OCI-M1 (cell line): Measurements from ENCODE around the gene RPLP2.

Source experiments
- DNase-seq: peaks from one replicate; lab custom pipeline; 2025; lab: John Stamatoyannopoulos, UW

RPLP2 gene

DNA sequence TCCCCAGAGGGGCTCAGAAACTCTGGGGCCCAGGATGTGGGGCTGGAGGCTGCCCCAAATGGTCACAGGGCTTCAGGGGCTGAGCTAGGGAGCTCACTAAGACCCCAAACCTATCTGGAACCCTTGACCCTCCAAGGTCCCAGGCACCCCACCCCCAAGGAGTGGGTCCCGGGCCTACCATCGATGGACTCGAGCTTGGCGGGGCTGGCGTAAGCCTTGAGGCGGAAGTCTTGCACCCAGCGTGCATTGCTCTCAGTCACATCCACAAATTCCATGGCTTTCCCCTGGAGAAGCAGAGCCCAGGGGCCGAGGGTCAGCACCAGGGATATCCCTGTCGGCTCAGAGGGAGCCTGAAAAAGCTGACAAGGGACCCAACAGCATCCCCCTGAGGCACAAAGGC is 35.9 kb upstream of the RPLP2 start:
- DNase-seq, result no peak

DNA sequence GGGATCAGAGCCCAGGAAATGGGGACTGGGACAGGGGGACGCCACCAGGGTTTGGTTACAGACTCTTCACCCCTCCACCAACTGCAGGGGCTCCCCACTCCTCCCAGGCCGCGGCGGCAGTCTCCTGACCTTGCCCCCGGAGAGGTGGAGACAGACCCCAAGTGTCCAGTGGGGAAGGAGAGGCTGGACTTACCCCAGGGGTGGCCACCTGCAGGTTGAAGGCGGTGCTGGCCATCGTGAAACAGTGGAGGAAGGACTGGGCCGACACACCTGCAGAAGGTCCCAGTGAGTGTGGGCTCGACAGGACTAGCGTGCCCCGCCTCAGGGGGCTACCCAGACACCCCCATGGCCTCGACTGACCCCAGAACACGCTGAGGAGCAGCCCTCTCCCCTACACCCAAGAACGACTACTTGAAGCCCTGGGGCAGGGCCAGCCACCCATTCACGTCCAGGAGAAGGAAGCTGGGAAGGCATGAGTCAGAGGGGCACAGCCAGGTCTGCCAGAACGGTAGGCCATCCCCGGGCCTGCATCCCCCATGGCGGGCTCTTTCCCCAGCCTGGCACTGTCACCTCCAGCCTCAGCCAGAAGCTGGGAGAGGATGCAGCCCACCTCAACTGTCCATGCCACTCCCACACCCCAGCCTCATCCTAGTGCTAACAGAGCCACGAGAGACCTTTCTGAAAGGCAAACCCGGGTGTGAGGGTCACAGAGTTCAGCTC is 34.7 kb upstream of the RPLP2 start:
- DNase-seq, result no peak

DNA sequence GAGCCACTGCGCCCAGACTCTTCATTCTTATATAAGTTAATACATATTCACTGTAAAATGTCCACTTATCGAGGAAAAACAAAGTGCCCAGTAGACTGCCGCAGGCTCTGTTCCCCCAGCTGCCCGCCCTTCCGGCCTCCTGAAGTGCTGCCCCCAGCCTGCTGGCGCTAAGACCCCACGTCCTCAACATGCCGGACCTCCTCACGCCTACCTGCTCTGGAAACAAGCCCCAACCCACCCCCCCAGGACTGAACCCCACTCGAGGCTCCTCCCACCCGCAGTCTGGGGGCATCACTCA is 33.6 kb upstream of the RPLP2 start:
- DNase-seq, result no peak

DNA sequence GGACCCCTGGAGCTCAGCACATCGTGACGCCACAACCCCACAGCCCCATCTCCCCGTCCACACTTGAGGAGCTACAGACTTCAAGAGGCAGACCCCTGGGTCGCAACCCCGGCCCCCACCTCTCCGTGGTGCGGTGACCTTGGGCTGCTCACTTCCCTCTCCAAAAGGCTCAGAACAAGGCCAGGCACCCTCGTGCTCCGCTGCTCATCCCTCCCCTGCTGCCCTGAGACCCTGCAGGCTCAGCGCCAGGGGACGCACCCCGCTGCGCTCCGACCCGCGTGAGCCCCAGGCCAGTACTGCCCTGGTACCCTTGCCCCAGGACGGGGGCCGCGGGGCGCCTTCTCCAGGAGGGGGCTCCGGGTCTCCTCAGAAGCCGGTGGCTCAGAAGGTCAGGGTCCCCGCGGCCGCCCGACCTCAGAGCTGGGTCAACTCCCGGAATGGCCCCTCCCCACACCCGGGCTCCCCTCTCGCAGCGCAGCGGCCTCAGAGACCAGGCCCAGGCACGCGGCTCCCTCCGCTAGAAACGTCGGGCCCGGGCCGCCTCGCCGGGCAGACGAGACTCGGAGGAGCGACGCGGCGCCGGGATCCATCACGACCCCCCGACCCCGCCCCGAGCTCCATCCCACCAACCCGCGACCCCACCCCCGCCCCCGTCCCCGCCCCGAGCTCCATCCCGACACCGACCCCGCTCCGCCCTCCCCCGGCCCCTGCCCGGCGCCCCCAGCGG is 33.0 kb upstream of the RPLP2 start:
- peak; percentile 58 for DNase-seq

DNA sequence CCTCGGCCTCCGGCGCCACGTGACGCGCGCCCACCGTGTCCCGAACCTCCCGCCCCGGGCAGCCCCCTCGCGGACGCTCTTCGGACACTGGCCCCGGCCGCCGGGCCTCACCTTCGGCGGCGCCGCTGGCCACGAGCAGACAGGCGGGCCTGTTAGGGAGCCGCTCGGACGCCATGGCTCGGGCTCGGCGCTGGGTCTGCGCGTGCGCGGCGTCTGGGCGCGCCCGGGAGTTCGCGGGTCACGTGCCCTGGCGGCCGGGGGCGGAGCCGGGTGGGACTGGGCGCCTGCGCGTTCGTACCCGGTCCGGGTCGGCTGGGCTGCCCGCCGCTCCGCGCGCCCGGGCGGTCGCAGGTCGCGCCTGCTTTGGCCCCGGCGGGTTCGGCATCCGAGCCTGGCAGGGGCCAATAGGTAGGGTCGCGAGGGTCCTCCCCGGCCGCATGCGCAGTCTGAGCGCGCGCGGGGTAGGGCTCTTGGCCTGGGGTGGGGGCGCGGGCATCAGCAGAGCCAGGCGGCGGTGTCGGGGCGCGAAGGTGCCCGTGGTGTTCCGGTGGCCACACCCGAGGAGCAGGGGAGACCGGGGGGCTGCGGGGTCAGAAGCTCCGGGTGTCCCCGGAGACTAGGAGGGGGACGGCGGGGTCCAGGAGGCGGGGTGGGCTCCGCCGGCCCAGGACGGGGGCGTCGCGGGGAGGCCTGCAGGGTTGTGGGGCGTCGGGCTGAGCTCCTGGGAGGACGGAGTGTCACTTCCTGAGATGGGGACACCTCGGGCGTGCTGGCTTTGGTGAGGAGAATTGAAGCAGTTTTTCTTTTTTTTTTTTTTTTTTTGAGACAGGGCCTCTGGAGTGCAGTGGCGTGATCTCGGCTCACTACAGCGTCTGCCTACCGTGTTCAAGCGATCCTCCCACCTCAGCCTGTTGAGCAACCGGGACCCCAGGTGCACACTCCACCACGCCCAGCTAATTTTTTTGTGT is 32.2 kb upstream of the RPLP2 start, which contains the start of gene GATD1:
TSS of gene GATD1 (minus strand) at position 200 of the 968 bp plus-strand sequence. CDS start at position 175, 25 bp downstream.
- DNase-seq, result peak; percentile 93

DNA sequence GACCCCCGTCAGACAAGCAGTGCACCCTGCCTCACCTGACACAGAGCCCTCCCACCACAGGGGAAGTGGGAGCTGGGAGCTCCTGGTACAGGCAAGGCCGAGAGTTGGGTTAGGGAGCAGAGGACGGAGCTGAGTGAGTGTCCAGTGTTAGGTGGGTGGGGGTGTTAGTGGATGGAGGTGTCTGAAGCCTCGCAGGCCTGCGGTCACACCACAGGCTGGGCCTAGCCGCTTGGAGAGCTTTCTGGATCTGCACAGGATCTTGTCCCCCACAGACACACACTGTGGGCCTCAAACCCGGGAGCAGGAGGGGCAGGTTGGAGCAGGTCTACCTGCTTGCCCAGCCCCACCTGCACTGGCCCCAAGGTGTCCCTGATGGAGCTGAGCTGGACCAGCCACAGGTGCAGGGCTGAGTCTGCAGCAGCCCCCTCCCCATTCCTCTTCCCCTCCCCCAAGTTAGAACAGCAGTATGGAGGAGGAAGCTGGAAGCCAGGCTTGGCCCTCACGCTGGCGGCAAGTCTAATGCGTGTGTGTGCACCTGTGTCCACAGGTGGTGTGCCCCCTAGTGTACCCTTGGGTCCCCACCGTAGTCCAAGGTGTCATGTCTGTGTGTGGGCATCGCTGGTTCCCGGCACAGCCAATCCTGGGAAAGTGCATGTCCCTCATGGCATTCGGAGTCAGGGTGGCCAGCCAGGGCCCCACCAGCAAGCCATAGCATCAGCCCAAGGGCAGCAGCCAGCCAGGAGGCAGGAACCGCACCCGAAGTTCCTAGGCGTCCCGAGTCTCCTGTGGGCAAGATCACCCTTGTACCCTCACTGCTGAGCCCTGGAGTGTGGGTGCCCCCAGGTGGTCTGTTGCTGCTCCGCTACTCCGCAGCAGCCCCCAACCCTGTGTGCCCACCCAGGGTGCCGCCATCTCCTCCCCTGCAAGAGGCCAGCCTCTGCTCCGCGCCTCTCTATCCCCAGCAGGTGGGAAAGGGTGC is 30.5 kb upstream of the RPLP2 start:
- no peak for DNase-seq

DNA sequence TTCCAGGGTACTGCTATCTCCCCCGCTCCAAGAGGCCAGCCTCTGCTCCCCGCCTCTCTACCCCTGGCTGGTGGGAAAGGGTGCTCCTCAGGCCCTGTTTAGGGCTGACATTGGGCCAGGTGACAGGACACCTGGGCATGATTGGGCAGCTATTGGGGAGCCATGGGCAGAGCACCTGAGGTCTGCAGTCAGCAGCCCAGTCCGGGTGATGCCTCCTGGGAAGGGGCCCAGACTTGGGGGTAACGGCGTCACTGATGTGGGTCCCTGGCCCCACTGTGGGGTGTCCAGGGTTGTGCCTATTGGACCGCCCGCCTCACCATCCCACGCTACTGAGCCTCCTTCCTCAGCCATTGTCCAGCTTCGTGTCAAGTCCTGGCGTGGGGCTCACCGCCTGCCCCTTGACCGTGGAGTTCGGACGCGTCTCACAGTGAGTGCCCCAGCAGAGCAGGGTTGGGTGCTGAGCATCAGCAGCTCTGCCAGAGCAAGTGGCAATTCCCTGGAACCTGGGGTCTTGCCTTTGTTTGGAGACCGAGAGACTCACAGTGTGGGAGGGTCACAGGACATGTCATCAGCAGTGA is 29.7 kb upstream of the RPLP2 start:
- DNase-seq, result no peak

DNA sequence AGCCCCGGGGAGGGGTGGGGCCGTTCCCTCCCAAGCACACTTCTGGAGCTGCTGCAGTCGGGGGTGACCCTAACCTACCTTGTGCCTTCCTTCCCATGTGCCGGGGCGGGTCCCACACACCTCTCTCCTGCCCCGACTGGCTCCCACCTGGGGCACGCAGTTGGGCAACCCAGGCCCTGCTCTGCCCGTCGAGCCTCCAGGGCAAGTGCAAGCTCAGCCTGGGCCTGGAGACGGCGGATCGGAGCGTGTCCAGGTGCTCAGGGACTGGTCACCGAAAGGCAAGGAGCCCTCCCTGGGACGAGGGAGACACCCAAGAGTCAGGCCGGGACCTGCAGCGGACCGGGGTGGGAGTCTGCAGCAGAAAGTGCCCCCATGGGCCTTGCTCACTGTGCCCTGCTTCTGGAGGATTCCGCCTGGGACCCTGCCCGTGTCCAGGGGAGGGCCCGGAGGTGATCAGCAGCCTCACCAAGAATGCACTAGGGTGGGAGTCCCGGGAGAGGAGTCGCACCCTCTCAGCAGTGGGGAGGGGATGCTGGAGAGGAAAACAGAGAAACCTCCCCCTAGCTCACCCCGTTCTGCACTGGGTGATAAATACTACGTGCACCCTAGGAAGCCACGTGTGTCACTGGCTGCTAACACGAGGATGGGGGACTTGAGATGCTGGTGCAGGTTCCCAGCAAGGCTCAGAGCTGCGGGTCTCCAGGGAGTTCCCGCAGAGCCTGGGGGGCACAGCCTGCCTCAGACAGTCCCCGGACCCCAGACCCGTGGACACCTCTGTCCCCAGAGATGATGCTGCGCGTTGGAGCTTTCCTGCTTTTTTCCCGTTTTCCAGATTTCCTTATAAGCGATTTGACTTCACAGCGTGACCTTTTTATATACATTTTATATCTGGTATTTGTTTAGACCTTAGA is 27.2 kb upstream of the RPLP2 start:
- no peak for DNase-seq

DNA sequence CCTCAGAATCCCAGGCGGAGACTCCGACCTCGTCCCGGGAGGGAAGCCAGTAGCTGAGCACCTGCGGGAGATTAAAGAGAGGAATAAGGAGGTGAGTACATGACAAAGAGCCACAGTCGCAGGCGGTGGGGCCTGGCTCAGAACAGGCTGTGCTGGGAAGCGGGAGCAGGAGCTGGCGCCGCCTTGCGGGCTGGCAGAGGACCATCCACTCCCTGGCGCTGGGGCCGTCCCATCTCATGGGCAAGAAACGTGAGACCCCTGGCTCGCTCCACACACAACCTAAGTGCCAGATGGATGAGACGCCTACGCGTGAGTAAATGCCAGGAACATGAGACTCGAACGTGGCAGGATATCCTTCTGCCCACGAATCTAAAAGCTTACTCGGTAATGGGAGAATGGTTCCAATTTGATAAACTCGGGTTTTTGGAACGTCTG is 26.2 kb upstream of the RPLP2 start:
- DNase-seq, result peak; percentile 70

DNA sequence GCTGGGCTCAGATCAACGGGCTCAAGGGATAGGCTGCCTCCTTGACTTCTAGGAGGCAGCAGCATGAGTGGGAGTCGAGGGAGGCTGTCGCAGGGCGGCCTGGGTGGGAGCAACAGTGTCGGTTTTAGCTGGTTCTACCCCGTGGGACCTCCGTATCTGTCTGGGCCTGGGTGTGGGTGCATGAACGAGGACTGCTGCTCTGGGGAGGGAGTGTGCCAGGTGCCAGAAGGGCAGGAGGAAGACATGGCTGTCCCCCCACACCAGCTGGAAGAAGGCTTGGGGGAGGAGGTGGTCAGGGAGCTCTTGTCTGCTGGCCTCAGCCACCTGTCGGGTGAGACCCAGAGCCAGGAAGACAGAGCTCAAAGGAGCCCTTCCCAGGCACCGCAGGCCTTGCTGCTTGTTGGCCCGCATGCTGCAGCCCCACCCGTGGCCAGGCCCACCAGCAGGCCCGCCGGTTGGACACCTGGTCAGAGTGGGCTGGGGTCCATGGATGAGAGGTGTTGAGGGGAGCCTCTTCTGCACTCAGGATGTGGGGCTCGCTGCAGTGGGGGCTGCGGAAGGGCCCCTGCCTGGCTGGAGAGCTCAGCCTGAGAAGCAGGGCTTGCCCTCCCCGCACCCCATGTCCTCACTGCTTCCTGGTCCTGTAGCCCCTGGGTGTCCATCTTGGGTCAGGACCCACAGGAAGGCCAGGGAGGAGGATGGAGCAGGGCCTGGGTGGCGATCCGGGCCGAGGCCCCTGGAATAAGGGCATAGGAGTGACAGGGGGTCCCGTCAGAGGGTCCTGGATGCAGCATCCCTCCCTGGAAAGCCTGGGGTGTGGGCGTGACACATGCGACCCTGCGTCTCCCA is 23.3 kb upstream of the RPLP2 start:
- DNase-seq, result no peak

DNA sequence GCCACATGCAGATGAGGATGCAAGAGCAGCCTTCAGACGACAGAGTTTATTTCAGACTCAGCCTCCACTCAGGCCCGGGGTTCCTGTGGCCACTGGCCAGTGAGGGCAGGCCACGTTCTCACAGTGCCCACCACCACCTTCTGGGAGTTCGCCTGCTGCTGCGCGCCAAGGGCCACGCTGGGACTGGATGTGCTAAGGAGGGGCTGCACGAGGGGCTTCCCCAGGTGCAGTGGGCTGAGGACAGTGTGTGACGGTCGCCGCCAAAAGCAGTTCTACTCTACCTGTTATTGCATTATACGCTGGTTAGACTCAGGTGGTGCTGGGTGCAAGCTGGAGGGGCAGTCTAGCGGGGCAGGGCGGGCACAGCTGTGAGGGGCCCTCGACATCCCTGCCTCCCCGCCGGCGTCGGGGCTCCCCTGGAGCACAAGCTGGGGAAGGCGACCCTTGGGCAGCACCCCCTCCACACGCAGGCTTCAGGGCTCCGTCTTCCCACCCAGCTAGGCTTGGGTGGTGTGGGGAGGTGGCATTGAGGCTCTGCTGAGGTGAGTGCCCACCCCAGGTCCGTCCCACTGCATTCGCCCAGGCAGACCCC is 22.6 kb upstream of the RPLP2 start:
- DNase-seq, result no peak

DNA sequence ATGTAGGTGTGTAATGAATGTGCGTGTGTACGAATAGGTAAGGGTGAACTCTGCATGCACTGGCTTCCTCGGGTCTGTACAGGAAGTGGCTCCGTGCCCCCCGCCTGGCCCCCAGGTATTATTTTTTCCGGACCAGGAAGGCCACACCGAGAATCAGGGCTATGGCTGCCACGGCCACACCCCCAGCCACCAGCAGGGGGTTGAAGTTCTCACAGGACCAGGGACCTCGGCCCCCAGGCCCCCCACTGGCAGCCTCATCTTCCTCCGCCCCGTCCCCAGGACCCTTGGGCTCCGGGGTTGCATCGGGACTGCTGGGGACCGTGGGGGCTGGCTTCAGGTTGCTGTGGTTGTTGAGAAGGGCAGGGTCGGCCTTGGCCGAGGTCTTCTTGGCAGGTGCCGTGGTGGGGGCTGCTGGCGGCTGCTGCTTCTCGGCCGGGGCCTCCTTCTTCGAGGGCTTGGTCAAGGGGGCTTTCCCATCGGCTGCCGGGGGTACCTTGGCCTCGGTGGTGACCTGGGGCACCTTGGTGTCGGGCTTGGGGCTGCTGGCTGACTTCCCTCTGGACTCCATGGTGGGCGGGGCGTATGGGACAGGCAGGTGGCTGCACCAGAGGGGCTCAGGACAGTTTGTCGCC is 21.6 kb upstream of the RPLP2 start:
- no peak for DNase-seq

DNA sequence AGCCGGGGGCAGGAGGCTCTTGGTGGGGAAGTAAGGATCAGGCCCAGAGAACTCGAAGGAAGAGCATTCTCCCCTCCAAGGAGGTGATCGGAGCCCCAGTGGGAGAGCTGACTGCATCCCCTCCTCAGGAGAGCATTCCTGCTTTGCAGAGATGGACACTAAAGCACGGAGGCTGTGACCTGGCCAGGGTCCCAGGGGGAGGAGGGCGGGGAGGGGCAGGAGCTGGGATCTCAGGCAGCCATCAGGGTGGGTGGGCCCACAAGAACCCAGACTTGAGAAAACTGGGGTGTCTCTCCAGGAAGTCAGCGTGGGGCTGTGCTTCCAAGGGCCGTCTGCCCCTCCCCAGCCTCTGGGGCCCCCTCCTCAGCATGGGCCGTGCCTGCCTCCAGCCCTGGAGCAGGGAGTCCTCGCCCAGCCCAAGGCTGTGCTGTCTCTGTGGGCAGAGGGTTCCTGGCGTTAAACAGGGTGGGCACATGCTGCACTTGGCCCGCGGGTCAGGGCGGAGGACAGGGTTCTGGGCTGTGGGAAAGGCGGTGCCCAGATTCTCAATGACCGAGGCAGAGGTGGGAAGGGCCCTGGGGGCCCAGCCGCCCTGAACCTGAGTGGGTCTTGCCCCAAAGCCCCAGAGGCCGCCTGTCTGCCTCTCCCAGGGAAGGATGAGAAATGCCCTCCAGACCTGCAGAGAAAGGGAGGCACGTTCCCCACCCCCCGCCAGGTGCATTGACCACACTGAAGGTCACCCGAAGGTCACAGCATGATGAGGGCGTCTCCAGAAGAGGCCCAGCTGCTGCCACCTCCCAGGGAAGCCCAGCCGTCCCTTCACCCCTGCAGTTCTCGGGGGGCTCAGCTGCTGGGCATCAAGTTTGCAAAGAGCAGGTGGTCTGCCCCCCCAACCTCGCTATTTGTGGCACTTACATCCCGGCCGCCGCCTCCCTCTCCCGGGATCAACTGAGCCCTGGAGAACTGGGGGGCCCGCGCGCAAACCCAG is 20.5 kb upstream of the RPLP2 start:
- no peak for DNase-seq

DNA sequence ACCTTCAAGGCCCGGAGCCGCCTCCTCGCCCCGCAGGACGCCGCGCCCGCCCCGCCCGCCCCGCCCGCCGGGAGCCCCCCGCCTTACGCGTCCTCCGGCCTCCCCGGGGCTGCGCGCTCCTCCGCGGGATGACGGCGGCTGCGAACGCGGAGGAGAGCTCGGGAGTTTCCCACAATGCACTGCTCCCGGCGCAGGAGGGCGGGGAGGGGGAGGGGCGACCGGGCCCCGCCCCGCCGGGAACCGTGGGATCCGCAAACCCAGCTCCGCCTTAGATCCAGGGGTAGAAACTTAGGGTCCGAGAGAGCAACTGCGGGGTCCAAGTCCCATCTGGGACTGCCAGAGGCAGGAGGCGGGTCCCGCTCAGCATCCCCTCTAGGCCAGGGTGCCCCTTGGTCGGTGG is 19.8 kb upstream of the RPLP2 start, which contains the start of gene CEND1:
TSS of gene CEND1 (minus strand) at position 148 of the 400 bp plus-strand sequence. CDS start 1,514 bp downstream, outside the sequence.
- no peak for DNase-seq

DNA sequence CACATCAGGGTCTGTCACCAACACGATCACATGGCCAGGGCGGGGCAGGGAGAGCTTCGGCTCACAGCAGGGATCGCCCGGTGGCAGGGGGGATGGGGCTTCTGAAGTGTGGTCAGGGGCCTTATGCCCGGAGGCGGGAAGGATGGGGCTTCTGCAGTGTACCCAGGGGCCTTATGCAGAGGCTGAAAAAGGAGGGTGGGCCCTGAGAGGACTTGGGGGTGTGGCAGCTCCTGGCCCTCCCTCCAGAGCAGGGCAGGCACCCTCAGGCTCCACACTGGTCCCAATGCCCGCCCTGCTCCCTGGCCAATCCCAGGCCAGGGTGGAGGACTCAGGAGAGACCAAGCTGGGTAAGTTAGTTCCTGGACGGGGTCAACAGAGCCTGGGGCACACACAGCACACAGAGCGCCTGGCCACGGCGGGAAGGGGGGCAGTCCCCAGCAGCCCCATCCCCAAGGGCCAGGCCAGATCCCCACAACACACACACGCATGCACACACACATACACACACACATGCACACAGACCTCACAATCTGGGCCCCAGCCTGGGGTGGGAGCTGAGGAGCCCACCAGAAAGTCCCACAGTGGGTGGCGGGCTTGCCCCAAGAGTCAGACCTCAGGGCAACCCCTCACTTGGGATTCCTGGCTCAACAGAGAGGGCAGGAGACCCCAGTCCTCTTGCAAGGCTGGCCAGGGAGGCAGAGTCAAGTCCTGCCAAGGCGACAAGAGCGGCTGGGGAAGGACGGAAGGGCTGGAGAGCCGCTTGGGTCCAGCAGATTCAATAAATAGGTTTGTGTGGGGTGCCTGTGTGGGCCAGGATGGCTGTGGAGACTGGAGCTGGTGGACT is 18.8 kb upstream of the RPLP2 start:
- peak; percentile 10 for DNase-seq
